ENCODE data around the gene YIPF4. TPM values are rescaled to one million over a fixed set of nuclear protein-coding genes. Genes with fewer than 3 reads are reported as not detected.

The YIPF4 gene
- total RNA-seq, 1 donor from 2014 or later = 29.0 TPM

Other genes with a start within 250 kb of the YIPF4 start
- 110 and 199 TPM in 2 replicates for gene DPY30, start 238.1 kb upstream of the YIPF4 start, total RNA-seq (ENCODE audit: low replicate concordance)
- gene SPAST, start 214.3 kb upstream of the YIPF4 start, total RNA-seq (ENCODE audit: low replicate concordance) = 28.5 and 43.6 TPM in 2 replicates
- gene SLC30A6, start 112.0 kb upstream of the YIPF4 start, total RNA-seq (ENCODE audit: low replicate concordance) = 32.3 and 42.7 TPM in 2 replicates
- gene NLRC4, start 13.0 kb upstream of the YIPF4 start, total RNA-seq (ENCODE audit: low replicate concordance) = not detected in 2 replicates
- gene BIRC6, start 79.1 kb downstream of the YIPF4 start, total RNA-seq (ENCODE audit: low replicate concordance) = 69.4 and 105 TPM in 2 replicates